ENCODE measurements around the gene CRIP3.

CRIP3 gene

GRCh38 chr6:43258807-43259686, 49.6 kb downstream of the CRIP3 start:
- no peaks in the 10 kb centered on the region for H3K4me1 Mint-ChIP-seq
- H3K4me3 Mint-ChIP-seq: no peak overlapping the region
- no peaks in the 10 kb centered on the region for H3K36me3 Mint-ChIP-seq
- H3K27ac Mint-ChIP-seq: peak overlapping the region; percentile 17
- peaks cover 3% of the 10 kb centered on the region for H3K27me3 Mint-ChIP-seq
- H3K9me3 Mint-ChIP-seq: no peaks in the 10 kb centered on the region

GRCh38 chr6:43258180-43258579, 50.4 kb downstream of the CRIP3 start:
- H3K4me1 Mint-ChIP-seq: no peaks in the 10 kb centered on the region
- H3K4me3 Mint-ChIP-seq: no peak overlapping the region
- peaks cover 3% of the 10 kb centered on the region for H3K27me3 Mint-ChIP-seq
- H3K9me3 Mint-ChIP-seq: no peaks in the 10 kb centered on the region
- no peak overlapping the region for H3K27ac Mint-ChIP-seq
- H3K36me3 Mint-ChIP-seq: no peaks in the 10 kb centered on the region

GRCh38 chr6:43257367-43258145, 51.1 kb downstream of the CRIP3 start:
- Mint-ChIP-seq H3K27me3 (peaks cover 3% of the 10 kb centered on the region), H3K36me3 (no peaks in the 10 kb centered on the region), H3K27ac (no peak overlapping the region), H3K4me3 (no peak overlapping the region), H3K9me3 (no peaks in the 10 kb centered on the region), H3K4me1 (no peaks in the 10 kb centered on the region)

GRCh38 chr6:43256670-43257366, 51.8 kb downstream of the CRIP3 start:
- Mint-ChIP-seq H3K4me1 (no peaks in the 10 kb centered on the region), H3K27me3 (peaks cover 3% of the 10 kb centered on the region), H3K36me3 (no peaks in the 10 kb centered on the region), H3K4me3 (no peak overlapping the region), H3K9me3 (no peaks in the 10 kb centered on the region), H3K27ac (no peak overlapping the region)
